Measurements from ENCODE around the gene ZFHX2. TPM values are rescaled to one million over a fixed set of nuclear protein-coding genes. Genes with fewer than 3 reads are reported as not detected.
A peak's percentile ranks its signal among the peaks of the same experiment; 100 is the strongest.

Gene ZFHX2
- total and polyA plus RNA-seq, 2 of the 13 experiments (the other 11 are each of a cell fraction or from before 2014, with no cell fraction given) = 0.17 to 0.44 TPM

DNA sequence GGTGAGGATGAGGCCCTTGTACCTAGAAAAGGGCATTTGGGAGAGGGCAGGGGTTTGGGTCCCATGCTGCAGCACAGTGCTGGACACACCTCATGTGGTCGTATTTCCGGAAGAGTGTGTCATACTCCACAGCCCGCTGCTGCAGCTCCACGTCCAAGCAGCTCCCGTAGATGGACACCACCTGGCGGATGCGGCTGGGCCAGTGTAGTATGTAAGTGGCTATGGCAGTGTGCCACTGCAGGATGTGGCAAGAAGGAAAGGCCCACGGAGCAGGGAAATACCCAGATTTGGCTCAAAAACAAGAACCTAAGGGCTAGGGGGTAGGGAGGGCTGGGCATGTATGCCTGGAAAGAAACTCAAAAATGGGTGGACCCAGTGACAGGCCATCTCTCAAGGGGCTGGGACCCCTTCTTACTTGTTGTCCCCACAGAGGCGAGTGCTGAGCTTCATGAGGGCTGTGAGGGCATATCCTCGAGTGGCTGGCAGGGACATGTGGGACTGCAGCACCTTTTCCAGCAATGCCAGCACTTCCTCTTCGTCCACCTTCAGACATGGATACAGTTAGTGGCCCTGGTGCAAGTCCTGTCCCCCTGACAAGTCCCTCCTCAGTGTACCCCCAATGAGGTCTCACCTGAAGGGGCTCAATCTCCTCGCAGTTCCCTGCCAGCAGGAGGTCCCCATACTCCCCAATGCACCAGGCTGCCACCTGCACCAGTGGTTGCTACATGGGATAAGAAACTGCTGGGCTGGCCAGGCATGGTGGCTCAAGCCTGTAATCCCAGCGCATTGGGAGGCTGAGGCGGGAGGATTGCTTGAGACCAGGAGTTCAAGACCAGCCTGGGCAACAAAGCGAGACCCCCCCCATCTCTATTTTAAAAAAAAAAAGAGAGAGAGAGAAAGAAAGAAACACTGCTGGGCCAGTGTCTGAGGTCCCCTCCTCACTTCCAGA, 10.6 kb upstream of the ZFHX2 start:
- Histone ChIP-seq H3K9ac (ENCODE audit: insufficient read depth, low read depth, low read length) (no peak overlapping the region), H3K27ac (ENCODE audit: extremely low read length, insufficient read depth, low read length) (no peak overlapping the region), H2AFZ (ENCODE audit: low read length) (no peak overlapping the region), H3K36me3 (replicated peaks in 1 of 2; ENCODE audit: control insufficient read depth in 1 of 2, insufficient read depth in 2 of 2, low read length in 2 of 2) (peaks cover 53 to 73% of the 10 kb centered on the region in 2 experiments), H3K4me2 (ENCODE audit: low read depth, low read length) (no peak overlapping the region), H3K79me2 (ENCODE audit: insufficient read depth, low read length) (peaks cover 7% of the 10 kb centered on the region), H3K9me3 (ENCODE audit: low read length) (no peaks in the 10 kb centered on the region), H3K4me3 (replicated peaks in 1 of 3; ENCODE audit: insufficient read depth in 1 of 3, low read depth in 2 of 3, low read length in 3 of 3) (no peak overlapping the region), H3K4me1 (ENCODE audit: insufficient read depth, low read length) (peaks cover 37% of the 10 kb centered on the region), H4K20me1 (ENCODE audit: insufficient read depth, low read length) (peaks cover 13% of the 10 kb centered on the region; the same call in 1 of the 2 replicates), H3K27me3 (ENCODE audit: control insufficient read depth in 1 of 2, insufficient read depth in 2 of 2, low read length in 2 of 2) (no peaks in the 10 kb centered on the region; a peak in 1 of 5 replicates)
- FAIRE-seq (no peak), ATAC-seq (no peak), DNase-seq (ENCODE audit: low spot score) (no peak)
- 97% methylated on average over 15 of the region's 15 CpGs for WGBS (ENCODE audit: low lambda C conversion rate)
- in situ Hi-C loops (cut with HindIII; ENCODE audit: extremely low pct_ligation_motif_present, low pct_unique_long_range_greater_than_20kb) = no loop called here
- BruUV-seq (replicated peaks) = no TSS peak
- CTCF ChIA-PET (ENCODE audit: low intra/inter-chr PET ratio, low total read pairs) = interaction anchor here (1.1 to 10.9 kb wide), 4 partner anchors 23 to 234 kb away, joined by 3 to 275 read pairs (median 12); no protein-coding TSS in a partner anchor
- intact Hi-C loops (cut with micrococcal nuclease; ENCODE audit: unreplicated experiment) = loop anchor here (1.0 kb wide), 3 partner anchors 79 to 234 kb away; no protein-coding TSS in a partner anchor
- POLR2A ChIA-PET = interaction anchor here (1.0 to 7.6 kb wide), 12 partner anchors 7 to 585 kb away, joined by 3 to 113 read pairs (median 5); partner anchors contain the start of genes AP1G2, HOMEZ, NGDN and PABPN1
- no peak for TF ChIP-seq SRSF1 (optimal IDR thresholded peaks at IDR 0.05; ENCODE audit: low read depth, low read length)
- TF ChIP-seq ZSCAN31 (CRISPR knock-in tag; IDR thresholded peaks at IDR 0.05; ENCODE audit: low read depth) = no peak
- TF ChIP-seq ZZZ3 (CRISPR knock-in tag; IDR thresholded peaks at IDR 0.05; ENCODE audit: borderline replicate concordance) = 0 out of 2 replicates have a peak, but pooled peaks have one; percentile 64
- TF ChIP-seq ZBTB42 (CRISPR knock-in tag; IDR thresholded peaks at IDR 0.05) = peak; percentile 81
- TF ChIP-seq HIC2 (CRISPR knock-in tag; IDR thresholded peaks at IDR 0.05; ENCODE audit: low read depth) = 0 out of 2 replicates have a peak, but pooled peaks have one; percentile 24
- no peak for TF ChIP-seq ZNF678 (CRISPR knock-in tag; IDR thresholded peaks at IDR 0.05)
- TF ChIP-seq PRDM10 (CRISPR knock-in tag; IDR thresholded peaks at IDR 0.05; ENCODE audit: low read depth) = no peak
- no peak for TF ChIP-seq ZNF746 (CRISPR knock-in tag; IDR thresholded peaks at IDR 0.05)
- TF ChIP-seq KAT2B (IDR thresholded peaks at IDR 0.05; ENCODE audit: borderline replicate concordance, low read depth, low read length) = no peak

Data from HepG2 (cell line).